Neuronal stem cell (in vitro differentiated cells): ENCODE results near the gene CTCF.

Experiments
- DNase-seq: peaks from one replicate; pipeline ENCODE4 v3.0.0-alpha.2; 2013; ENCODE audit warnings: low spot score
- H2AFZ ChIP-seq: one replicate; pipeline ENCODE4 v1.6.1; 2013; ENCODE audit warnings: mild to moderate bottlenecking, low read length, inconsistent platforms
- H2AK5ac ChIP-seq: 2 replicates; pipeline ENCODE4 v1.6.1; 2013; ENCODE audit warnings: low read depth, mild to moderate bottlenecking, inconsistent platforms, low read length, moderate library complexity, mixed read lengths
- H2BK120ac ChIP-seq: 2 replicates; pipeline ENCODE4 v1.6.1; 2013; ENCODE audit warnings: low read depth, mild to moderate bottlenecking, inconsistent platforms, low read length, moderate library complexity, mixed read lengths
- H2BK12ac ChIP-seq: one replicate; pipeline ENCODE4 v1.6.1; 2013; ENCODE audit warnings: low read length, inconsistent platforms
- H2BK15ac ChIP-seq: 2 replicates; pipeline ENCODE4 v1.6.1; 2013; ENCODE audit warnings: mild to moderate bottlenecking, low read length, inconsistent platforms, mixed read lengths
- H2BK5ac ChIP-seq: one replicate; pipeline ENCODE4 v1.6.1; 2013; ENCODE audit warnings: inconsistent platforms, mild to moderate bottlenecking, low read length, moderate library complexity
- H3K14ac ChIP-seq: one replicate; pipeline ENCODE4 v1.6.1; 2013; ENCODE audit warnings: low read length, inconsistent platforms
- H3K18ac ChIP-seq: 2 replicates; pipeline ENCODE4 v1.6.1; 2013; ENCODE audit warnings: low read length, inconsistent platforms
- H3K23ac ChIP-seq: 2 replicates; pipeline ENCODE4 v1.6.1; 2013; ENCODE audit warnings: low read depth, mild to moderate bottlenecking, mixed read lengths, low read length, inconsistent platforms; ENCODE audit not compliant: poor library complexity
- H3K27ac ChIP-seq: replicated peaks from 3 replicates; pipeline ENCODE4 v1.5.1; 2013; ENCODE audit warnings: low read length, inconsistent platforms
- H3K27me3 ChIP-seq, 3 experiments: 2 replicates each; pipeline ENCODE4 v1.6.1; 2013; ENCODE audit warnings: low read length in 3 of 3, mild to moderate bottlenecking in 2 of 3, inconsistent platforms in 1 of 3, low read depth in 1 of 3, mixed read lengths in 1 of 3, moderate library complexity in 1 of 3; ENCODE audit not compliant: control insufficient read depth in 3 of 3, insufficient read depth in 3 of 3
- H3K36me3 ChIP-seq, 2 donors: replicated peaks in 1 of 2; 2 replicates each; pipeline ENCODE4 v1.6.1; 2013; ENCODE audit warnings: low read length in 2 of 2; ENCODE audit not compliant: control insufficient read depth in 2 of 2, insufficient read depth in 2 of 2
- H3K4ac ChIP-seq: 2 replicates; pipeline ENCODE4 v1.6.1; 2013; ENCODE audit warnings: inconsistent platforms, mild to moderate bottlenecking, low read length, moderate library complexity
- H3K4me1 ChIP-seq, 2 donors: 1 replicate in 1 of 2; 2 replicates in 1 of 2; pipeline ENCODE4 v1.6.1; 2013; ENCODE audit warnings: low read length in 2 of 2, low read depth in 1 of 2; ENCODE audit not compliant: control insufficient read depth in 2 of 2, insufficient read depth in 1 of 2
- H3K4me2 ChIP-seq: one replicate; pipeline ENCODE4 v1.6.1; 2013; ENCODE audit warnings: mild to moderate bottlenecking, low read length, inconsistent platforms; ENCODE audit not compliant: insufficient read depth, poor library complexity, severe bottlenecking
- H3K4me3 ChIP-seq, 2 donors: 2 replicates each; pipeline ENCODE4 v1.5.1; 2013; ENCODE audit warnings: low read length in 2 of 2, mild to moderate bottlenecking in 2 of 2, inconsistent platforms in 1 of 2, moderate library complexity in 1 of 2
- H3K79me1 ChIP-seq: one replicate; pipeline ENCODE4 v1.6.1; 2013; ENCODE audit warnings: low read depth, mild to moderate bottlenecking, inconsistent platforms, low read length, moderate library complexity
- H3K9ac ChIP-seq: one replicate; pipeline ENCODE4 v1.6.1; 2013; ENCODE audit warnings: mild to moderate bottlenecking, low read depth, low read length, inconsistent platforms; ENCODE audit not compliant: poor library complexity
- H3K9me3 ChIP-seq, 2 donors: replicated peaks in 1 of 2; 2 replicates each; pipeline versions ENCODE3 to v1.6.1; 2013; ENCODE audit warnings: low read length in 2 of 2, mild to moderate bottlenecking in 2 of 2, inconsistent platforms in 1 of 2, low read depth in 1 of 2, mixed read lengths in 1 of 2, moderate library complexity in 1 of 2; ENCODE audit not compliant: control insufficient read depth in 2 of 2, insufficient read depth in 1 of 2
- H4K8ac ChIP-seq: one replicate; pipeline ENCODE4 v1.6.1; 2013; ENCODE audit warnings: low read depth, mild to moderate bottlenecking, inconsistent platforms, low read length, moderate library complexity
- H4K91ac ChIP-seq: one replicate; pipeline ENCODE4 v1.6.1; 2013; ENCODE audit warnings: low read length, low read depth, mild to moderate bottlenecking, inconsistent platforms; ENCODE audit not compliant: poor library complexity
- WGBS, 2 donors: extraction: QIAGEN DNeasy Blood & Tissue Kit; methylation state at CpG; one replicate each; pipeline ENCODE4 v1.1.7; 2013; ENCODE audit warnings: missing lambda C conversion rate in 2 of 2, mixed read lengths in 1 of 2; ENCODE audit not compliant: insufficient read length in 2 of 2, insufficient replicate concordance in 1 of 2; ENCODE audit errors: extremely low coverage in 2 of 2; 5-methylcytosine and 5-hydroxymethylcytosine counted together

Gene CTCF

DNA sequence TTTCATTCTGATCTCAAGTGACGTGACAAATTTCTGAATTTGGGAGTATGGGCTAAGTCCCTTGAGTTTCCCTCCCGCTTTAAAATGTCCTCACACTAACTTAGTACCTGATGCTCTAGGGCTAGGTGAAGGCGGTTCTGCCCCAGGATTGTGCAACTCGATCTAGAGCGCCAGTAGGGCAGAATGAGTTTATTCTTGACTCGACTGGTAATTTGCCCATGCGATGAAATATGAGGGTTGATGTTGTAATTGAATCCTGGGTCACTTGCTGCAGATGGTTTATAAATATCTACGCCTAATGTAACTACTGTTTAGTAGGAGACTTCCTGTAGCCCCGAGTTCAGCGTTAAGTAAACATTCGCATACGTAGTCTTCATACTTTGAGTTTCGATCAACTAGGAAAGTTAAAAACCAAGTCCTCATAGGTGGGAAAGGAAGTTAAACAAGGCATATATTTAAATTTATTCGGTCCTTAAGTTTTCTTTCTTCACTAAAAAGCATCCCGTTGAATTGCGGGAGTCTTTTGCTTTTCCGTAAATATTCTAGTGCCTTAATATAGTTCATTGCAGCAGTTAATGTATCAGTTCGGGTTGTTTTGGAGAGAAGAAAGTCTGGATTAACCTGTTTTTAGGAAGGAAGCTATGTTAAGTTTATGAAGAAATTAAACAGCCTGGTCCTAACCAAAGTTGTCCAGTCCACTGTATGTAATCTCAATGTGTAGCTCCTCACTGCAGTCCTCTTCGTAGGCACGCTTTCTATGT, 1.6 kb downstream of the CTCF start:
- no peak overlapping the region for H3K14ac ChIP-seq
- no peak overlapping the region for H3K4ac ChIP-seq
- H3K4me1 ChIP-seq: peaks cover 3 to 5% of the 10 kb centered on the region in 2 donors
- peak overlapping the region; percentile 99 for H2BK5ac ChIP-seq
- peaks cover 0 to 2% (median 0%) of the 10 kb centered on the region in 3 experiments for H3K27me3 ChIP-seq
- H4K91ac ChIP-seq: no peak overlapping the region
- peak overlapping the region; percentile 98 to 100 for H3K4me3 ChIP-seq
- H3K27ac ChIP-seq: peak overlapping the region; percentile 100
- H3K23ac ChIP-seq: peak overlapping the region; percentile 96
- no peak overlapping the region for H4K8ac ChIP-seq
- no peaks in the 10 kb centered on the region for H3K9me3 ChIP-seq
- H3K9ac ChIP-seq: peak overlapping the region; percentile 100
- H3K18ac ChIP-seq: peak overlapping the region; percentile 100
- peak overlapping the region; percentile 85 for H3K4me2 ChIP-seq
- DNase-seq: no peak
- WGBS, 2 donors: no CpG with 5 or more reads among the region's 20 CpGs
- H2BK120ac ChIP-seq: peak overlapping the region; percentile 94
- H2BK15ac ChIP-seq: no peak overlapping the region
- H2BK12ac ChIP-seq: no peak overlapping the region
- H3K36me3 ChIP-seq: peaks cover 0 to 3% of the 10 kb centered on the region in 2 donors
- peak overlapping the region; percentile 97 for H2AK5ac ChIP-seq
- H3K79me1 ChIP-seq: peaks cover 12% of the 10 kb centered on the region
- peak overlapping the region; percentile 94 for H2AFZ ChIP-seq

DNA sequence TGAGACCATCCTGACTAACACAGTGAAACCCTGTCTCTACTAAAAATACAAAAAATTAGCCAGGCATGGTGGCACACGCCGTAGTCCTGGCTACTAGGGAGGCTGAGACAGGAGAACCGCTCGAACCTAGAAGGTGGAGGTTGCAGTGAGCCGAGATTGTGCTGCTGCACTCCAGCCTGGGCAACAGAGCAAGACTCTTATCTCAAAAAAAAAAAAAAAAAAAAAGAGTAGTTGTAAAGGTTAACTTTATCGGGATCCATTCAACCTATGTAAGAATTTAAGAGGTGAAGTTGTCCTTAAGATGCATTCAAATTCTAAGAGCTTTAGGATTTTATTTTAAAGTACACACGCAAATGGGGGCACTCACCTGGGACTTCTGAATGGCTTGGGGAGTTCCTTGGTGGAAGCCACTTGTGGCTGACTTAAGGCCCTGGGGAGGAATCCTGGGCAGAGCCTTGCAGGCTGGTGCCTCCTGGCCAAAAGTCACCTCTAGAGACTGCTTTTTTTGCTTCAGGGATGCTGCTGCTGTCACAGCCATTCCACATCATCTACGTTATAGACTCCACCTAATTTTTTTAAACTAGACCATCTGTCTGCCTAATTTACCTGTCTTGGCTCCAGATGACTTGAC, 3.3 kb downstream of the CTCF start:
- Histone ChIP-seq H2BK15ac (no peak overlapping the region), H3K4me2 (no peak overlapping the region), H3K27me3 (no peaks in the 10 kb centered on the region), H3K4me1 (peaks cover 3 to 5% of the 10 kb centered on the region in 2 donors), H3K9ac (no peak overlapping the region), H2AFZ (no peak overlapping the region), H3K18ac (no peak overlapping the region), H2AK5ac (no peak overlapping the region), H3K23ac (no peak overlapping the region), H2BK12ac (no peak overlapping the region), H4K8ac (no peak overlapping the region), H2BK120ac (no peak overlapping the region), H3K36me3 (peaks cover 0 to 5% of the 10 kb centered on the region in 2 donors), H4K91ac (no peak overlapping the region), H3K4me3 (no peak overlapping the region), H3K4ac (no peak overlapping the region), H3K14ac (no peak overlapping the region), H2BK5ac (no peak overlapping the region), H3K27ac (no peak overlapping the region), H3K79me1 (peaks cover 12% of the 10 kb centered on the region), H3K9me3 (no peaks in the 10 kb centered on the region)
- WGBS, 2 donors: no CpG with 5 or more reads among the region's 8 CpGs
- DNase-seq: no peak

DNA sequence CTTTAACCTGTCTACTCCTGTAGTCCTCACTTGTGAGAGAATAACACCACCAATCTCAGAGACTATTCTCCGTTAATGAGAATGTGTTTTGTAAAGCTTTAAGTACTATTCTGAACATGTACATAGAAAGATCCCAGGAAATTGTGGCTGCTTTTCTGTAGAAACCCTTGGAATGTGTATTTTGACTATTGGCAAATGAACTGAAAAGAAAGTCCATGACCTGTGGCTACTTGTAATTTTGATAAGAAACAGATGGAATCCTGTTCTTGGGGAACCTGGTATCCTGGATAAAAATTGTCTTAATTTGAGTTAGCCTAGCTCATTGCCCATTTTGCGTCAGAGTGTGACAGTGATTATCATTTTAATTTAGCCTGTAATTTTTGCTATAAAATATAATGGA, 9.1 kb downstream of the CTCF start:
- Histone ChIP-seq H3K79me1 (peaks cover 5% of the 10 kb centered on the region), H2BK12ac (no peak overlapping the region), H2BK5ac (no peak overlapping the region), H3K36me3 (peaks cover 7 to 61% of the 10 kb centered on the region in 2 donors), H2BK120ac (no peak overlapping the region), H3K4me3 (no peak overlapping the region), H3K27ac (no peak overlapping the region), H3K4me1 (no peaks in the 10 kb centered on the region), H3K14ac (no peak overlapping the region), H2BK15ac (no peak overlapping the region), H4K8ac (no peak overlapping the region), H2AK5ac (no peak overlapping the region), H2AFZ (no peak overlapping the region), H3K18ac (no peak overlapping the region), H3K27me3 (no peaks in the 10 kb centered on the region), H3K23ac (no peak overlapping the region), H3K9me3 (no peaks in the 10 kb centered on the region), H3K4me2 (no peak overlapping the region), H3K9ac (no peak overlapping the region), H4K91ac (no peak overlapping the region), H3K4ac (no peak overlapping the region)
- no peak for DNase-seq
- no CpG with 5 or more reads among the region's 2 CpGs for WGBS, 2 donors

DNA sequence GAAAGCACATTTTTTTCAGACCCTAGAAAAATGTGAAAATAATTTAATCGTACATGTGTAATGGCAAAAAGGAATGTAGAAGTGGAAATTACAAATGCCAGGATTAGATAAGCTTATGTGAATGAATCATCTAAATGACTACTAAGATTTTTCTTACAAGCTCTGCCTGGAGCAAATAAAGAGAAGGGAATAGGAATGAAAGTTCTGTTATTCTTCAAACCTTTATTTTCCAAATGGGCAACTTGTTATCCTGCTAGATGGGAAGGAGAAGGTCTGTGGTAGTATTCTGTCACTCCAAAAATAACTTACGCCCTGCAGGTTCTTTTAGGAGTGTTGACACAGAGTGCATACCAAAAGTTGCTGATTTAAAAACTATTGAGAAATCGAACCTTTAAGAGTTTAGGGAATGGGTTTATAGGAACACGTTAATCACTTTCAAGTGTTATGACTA, 9.7 kb downstream of the CTCF start:
- H2AFZ ChIP-seq: no peak overlapping the region
- H2BK120ac ChIP-seq: no peak overlapping the region
- no peak overlapping the region for H3K23ac ChIP-seq
- H2BK15ac ChIP-seq: no peak overlapping the region
- no peaks in the 10 kb centered on the region for H3K4me1 ChIP-seq
- no peak overlapping the region for H4K8ac ChIP-seq
- H3K14ac ChIP-seq: no peak overlapping the region
- no peak for DNase-seq
- no peak overlapping the region for H3K4ac ChIP-seq
- no peak overlapping the region for H2AK5ac ChIP-seq
- H3K4me2 ChIP-seq: no peak overlapping the region
- no peak overlapping the region for H3K9ac ChIP-seq
- H3K36me3 ChIP-seq: peaks cover 7 to 66% of the 10 kb centered on the region in 2 donors
- H3K27me3 ChIP-seq: no peaks in the 10 kb centered on the region
- H2BK12ac ChIP-seq: no peak overlapping the region
- no peak overlapping the region for H3K4me3 ChIP-seq
- no peaks in the 10 kb centered on the region for H3K9me3 ChIP-seq
- H3K18ac ChIP-seq: no peak overlapping the region
- WGBS, 2 donors: no CpG with 5 or more reads among the region's 4 CpGs
- no peak overlapping the region for H2BK5ac ChIP-seq
- H4K91ac ChIP-seq: no peak overlapping the region
- H3K79me1 ChIP-seq: peaks cover 2% of the 10 kb centered on the region
- H3K27ac ChIP-seq: no peak overlapping the region
